Right cardiac atrium (tissue), 5 donors: ENCODE measurements around the gene TECPR2. TPM values are rescaled to one million over a fixed set of nuclear protein-coding genes. Genes with fewer than 3 reads are reported as not detected.
A peak's percentile ranks its signal among the peaks of the same experiment; 100 is the strongest.

Experiments
- ATAC-seq, 2 donors: fragments of 200-7000 bp; cut with Tn5 transposase; one replicate each; pipeline versions ENCODE4 v1.8.0 to v1.9.1; 2020; ENCODE audit warnings: moderate library complexity in 2 of 2, mild to moderate bottlenecking in 1 of 2
- DNase-seq, 3 donors: peaks; one replicate each; pipeline ENCODE4 v3.0.0-alpha.2; 2020
- H3K27ac ChIP-seq: one replicate; pipeline ENCODE4 v1.5.1; 2013; ENCODE audit warnings: mild to moderate bottlenecking, low read length, control low read depth, moderate library complexity
- H3K27me3 ChIP-seq: one replicate; pipeline ENCODE4 v1.6.1; 2013; ENCODE audit not compliant: control insufficient read depth, insufficient read depth
- H3K4me1 ChIP-seq: one replicate; pipeline ENCODE4 v1.6.1; 2013; ENCODE audit warnings: low read length; ENCODE audit not compliant: control insufficient read depth, insufficient read depth
- H3K4me3 ChIP-seq: one replicate; pipeline ENCODE4 v1.5.1; 2013; ENCODE audit warnings: low read length, control low read depth
- H3K9me3 ChIP-seq: one replicate; pipeline ENCODE4 v1.6.1; 2013; ENCODE audit warnings: low read length; ENCODE audit not compliant: control insufficient read depth
- WGBS: extraction: QIAGEN DNeasy Blood & Tissue Kit; methylation state at CpG from one replicate; pipeline ENCODE4 v1.1.7; 2013; 5-methylcytosine and 5-hydroxymethylcytosine counted together
- intact Hi-C, 4 donors: fragments of 100-400 bp; cut with DNase I; formaldehyde crosslinking; loops; one replicate each; pipeline versions ENCODE4 v1.11.0 to v1.14.0; 2022 to 2023
- polyA plus RNA-seq: library from polyadenylated mRNA; stranded (reverse); fragments of 200-250 nt; gene quantifications from one replicate; pipeline ENCODE4 v1.2.3, GENCODE V29; 2013
- total RNA-seq, 4 donors: library from RNA; stranded (reverse); fragmentation: NEBNext Ultra II Directional; extraction: Animal tissue kit (Norgen Biotek cat#: 25700); gene quantifications; one replicate each; pipeline ENCODE4 v1.2.1, GENCODE V29; 2021
- donor health status: healthy with polysubstance abuse.
- donor health status: DM: no; HTN: yes; CAD: no.
- donor health status: DM: no; HTN: no; CAD: no.
- donor health status: DM: no; HTN: yes; CAD: no; lungs with severe emphysema.
- donor health status: DM: yes; HTN: yes; CAD: no.

The TECPR2 gene
- total and polyA plus RNA-seq, 5 donors: 10.1 to 32.0 (median 23.5) TPM

DNA sequence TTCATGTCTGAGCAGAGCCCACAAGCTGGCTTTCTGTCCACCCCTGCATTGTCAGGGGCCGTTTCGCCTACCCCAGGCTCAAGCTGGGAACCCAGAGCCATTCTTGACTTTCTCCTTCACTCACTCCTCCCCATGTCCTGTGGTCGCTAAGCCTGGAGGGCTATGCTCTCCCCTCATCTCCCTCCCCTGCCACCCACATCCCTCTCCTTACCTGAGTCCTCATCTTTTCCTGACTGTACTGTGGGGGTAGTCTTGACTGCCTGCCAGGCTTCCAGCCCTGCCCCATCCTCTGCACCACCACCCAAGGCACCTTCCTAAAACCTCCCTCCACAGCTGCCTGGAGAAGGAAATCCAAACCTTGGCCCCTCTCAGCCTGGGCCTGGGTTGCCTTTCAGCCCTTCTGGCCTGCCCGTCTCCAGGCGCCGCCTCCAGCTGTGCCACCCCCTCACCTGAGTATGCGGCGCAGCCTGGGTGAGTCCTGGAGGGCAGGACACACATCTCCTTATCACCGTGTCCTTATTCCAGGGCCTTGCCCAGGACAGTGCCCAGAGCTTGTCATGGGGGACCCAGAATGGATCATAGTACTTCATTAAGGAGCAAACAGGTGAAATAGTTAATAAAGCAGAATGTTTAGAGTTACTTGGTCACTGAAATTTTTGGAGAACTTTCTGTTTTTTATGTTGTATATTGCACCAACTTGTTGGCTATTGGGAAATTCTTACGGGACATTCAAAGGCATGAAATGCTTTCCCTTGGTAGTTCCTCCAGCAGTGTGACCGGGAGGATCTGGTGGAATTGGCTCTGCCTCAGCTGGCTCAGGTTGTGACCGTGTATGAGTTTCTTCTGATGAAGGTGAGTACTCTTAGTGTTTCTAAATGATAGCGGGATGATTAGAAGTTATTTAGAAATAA lies 28.7 kb upstream of the TECPR2 start:
- intact Hi-C loops: no loop called here
- ATAC-seq: peak in 1 of 2 donors; percentile 22
- H3K9me3 ChIP-seq: no peaks in the 10 kb centered on the region
- WGBS: 91% methylated on average over 13 of the region's 13 CpGs
- H3K27me3 ChIP-seq: no peaks in the 10 kb centered on the region
- no peak overlapping the region for H3K4me3 ChIP-seq
- H3K4me1 ChIP-seq: no peaks in the 10 kb centered on the region
- H3K27ac ChIP-seq: no peak overlapping the region
- DNase-seq: peak in 2 of 3 donors; percentile 39 to 42

DNA sequence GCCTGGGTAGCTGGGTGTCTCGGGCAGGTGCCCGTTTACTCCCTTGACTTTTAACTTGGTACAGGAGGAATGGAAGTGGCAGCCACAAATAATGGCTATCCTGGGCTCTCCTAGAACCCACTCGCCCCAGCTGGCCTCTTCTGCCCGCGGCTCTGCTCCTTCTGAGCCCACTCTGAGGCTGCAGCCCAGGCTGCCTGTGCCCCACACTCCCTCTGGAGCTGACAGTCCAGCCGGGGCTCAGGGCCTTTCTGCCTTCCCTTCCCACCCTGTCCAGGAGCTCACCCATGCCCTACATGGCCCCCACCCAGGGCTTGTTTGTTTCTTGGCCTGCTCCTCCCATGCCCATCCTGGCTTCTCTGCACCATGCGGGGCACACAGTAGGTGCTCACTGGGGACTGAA lies 27.6 kb upstream of the TECPR2 start:
- peak in 1 of 2 donors; percentile 52 for ATAC-seq
- Histone ChIP-seq H3K27ac (no peak overlapping the region), H3K27me3 (no peaks in the 10 kb centered on the region), H3K4me3 (no peak overlapping the region), H3K9me3 (no peaks in the 10 kb centered on the region), H3K4me1 (no peaks in the 10 kb centered on the region)
- 94% methylated on average over 7 of the region's 7 CpGs for WGBS
- intact Hi-C loops: no loop called here
- DNase-seq: peak in 1 of 3 donors; percentile 22

DNA sequence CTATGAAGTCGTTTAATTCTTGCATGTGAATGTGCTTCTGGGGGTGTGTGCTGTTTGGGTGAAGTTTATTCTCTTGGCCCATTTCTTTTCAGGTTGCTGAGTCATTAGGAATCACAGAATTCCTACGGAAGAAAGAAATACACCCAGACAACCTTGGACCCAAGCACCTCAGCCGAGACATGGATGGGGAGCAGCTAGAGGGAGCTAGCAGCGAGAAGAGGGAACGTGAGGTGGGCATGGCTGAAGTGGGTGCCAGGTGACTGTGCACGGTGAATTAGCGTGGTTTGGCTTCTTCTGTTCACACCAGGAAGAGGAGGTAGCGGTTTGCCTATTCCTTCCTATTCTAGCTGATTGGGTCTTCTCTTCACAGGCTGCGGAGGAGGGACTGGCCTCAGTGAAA lies 24.0 kb upstream of the TECPR2 start:
- WGBS: 91% methylated on average over 9 of the region's 9 CpGs
- no peak overlapping the region for H3K4me3 ChIP-seq
- ATAC-seq (no peak), DNase-seq (no peak)
- H3K4me1 ChIP-seq: no peaks in the 10 kb centered on the region
- no peaks in the 10 kb centered on the region for H3K9me3 ChIP-seq
- no peak overlapping the region for H3K27ac ChIP-seq
- intact Hi-C loops: no loop called here
- H3K27me3 ChIP-seq: no peaks in the 10 kb centered on the region

DNA sequence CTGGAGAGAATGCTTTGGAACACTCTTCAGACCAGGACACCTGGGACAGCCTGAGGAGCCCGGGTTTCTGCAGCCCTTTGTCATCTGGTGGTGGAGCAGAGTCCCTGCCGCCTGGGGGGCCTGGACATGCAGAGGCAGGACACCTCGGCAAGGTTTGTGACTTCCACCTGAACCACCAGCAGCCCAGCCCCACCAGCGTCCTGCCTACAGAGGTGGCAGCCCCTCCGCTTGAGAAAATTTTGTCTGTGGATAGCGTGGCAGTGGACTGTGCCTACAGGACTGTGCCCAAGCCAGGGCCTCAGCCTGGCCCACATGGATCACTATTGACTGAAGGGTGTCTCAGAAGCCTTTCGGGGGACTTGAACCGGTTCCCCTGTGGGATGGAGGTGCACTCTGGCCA lies 21.2 kb upstream of the TECPR2 start:
- 91% methylated on average over 8 of the region's 8 CpGs for WGBS
- intact Hi-C loops: no loop called here

DNA sequence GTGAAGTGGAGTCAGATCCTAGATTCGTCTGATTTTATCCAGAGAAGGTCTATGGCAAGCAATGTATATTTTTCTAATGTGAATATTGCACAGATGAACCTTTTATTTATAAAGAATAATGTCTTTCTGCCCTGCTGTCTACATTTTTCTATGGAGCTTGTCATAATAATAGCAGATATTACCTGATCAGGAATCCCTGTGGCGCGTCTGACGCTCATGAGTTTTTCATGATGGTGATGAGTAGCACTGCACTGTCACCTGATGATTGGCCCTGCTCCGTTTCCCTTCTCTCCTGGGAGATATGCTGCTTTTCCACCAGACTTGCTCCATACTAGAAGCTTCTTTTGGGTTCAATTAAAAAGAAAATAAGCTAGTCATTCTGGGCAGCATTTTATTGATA lies 20.5 kb upstream of the TECPR2 start:
- no peak for ATAC-seq
- H3K27me3 ChIP-seq: no peaks in the 10 kb centered on the region
- H3K4me3 ChIP-seq: no peak overlapping the region
- H3K4me1 ChIP-seq: no peaks in the 10 kb centered on the region
- 85% methylated on average over 5 of the region's 5 CpGs for WGBS
- H3K27ac ChIP-seq: no peak overlapping the region
- no peak for DNase-seq
- no peaks in the 10 kb centered on the region for H3K9me3 ChIP-seq
- intact Hi-C loops: no loop called here

More for the DNA sequence above, 21.2 kb upstream of the TECPR2 start:
- H3K9me3 ChIP-seq: no peaks in the 10 kb centered on the region
- no peaks in the 10 kb centered on the region for H3K27me3 ChIP-seq
- no peaks in the 10 kb centered on the region for H3K4me1 ChIP-seq
- H3K4me3 ChIP-seq: no peak overlapping the region
- ATAC-seq: no peak
- H3K27ac ChIP-seq: no peak overlapping the region
- DNase-seq: no peak

DNA sequence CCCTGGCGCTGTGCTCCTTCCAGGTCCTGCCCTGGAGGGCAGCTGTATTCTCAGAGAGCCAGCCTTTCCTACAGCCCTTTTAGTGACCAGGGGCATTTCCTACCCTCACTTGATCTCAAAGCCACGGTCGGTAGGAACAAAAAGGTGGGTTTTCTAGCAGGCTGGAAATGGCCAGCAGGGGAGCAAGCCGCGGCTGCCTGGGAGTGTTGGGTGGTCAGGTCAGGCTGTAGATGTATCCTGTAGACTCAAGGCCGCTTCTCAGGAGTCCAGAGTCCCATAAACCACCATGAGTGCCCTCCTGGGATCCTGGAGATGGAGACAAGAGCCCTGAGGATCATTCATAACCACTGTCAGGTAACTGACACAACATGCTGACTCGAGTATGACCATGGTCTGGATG lies 18.7 kb upstream of the TECPR2 start:
- Histone ChIP-seq H3K27ac (no peak overlapping the region), H3K4me3 (no peak overlapping the region), H3K4me1 (no peaks in the 10 kb centered on the region), H3K9me3 (no peaks in the 10 kb centered on the region), H3K27me3 (no peaks in the 10 kb centered on the region)
- intact Hi-C loops: no loop called here
- ATAC-seq (no peak), DNase-seq (no peak)
- 86% methylated on average over 7 of the region's 7 CpGs for WGBS

DNA sequence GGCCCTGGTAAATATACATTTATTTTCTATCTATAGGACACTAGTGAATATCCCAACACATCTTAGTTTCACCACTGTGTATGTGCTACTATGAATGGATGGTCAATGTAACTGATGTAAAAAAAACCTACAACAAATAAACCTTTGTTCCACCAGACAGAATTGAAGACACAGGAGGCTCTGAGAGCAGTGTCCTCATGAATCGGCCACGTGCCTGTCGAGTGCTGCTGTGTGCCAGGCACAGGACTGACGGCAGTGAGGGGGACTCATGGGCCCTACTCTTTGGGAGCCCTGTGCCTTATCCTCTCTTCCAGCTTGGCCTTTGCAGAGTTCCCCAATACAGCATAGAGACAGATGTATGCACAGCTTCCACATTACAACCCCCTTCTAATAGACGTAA lies 18.3 kb upstream of the TECPR2 start:
- Histone ChIP-seq H3K4me3 (no peak overlapping the region), H3K4me1 (no peaks in the 10 kb centered on the region), H3K27me3 (no peaks in the 10 kb centered on the region), H3K27ac (no peak overlapping the region), H3K9me3 (no peaks in the 10 kb centered on the region)
- DNase-seq (no peak), ATAC-seq (no peak)
- WGBS: 86% methylated on average over 5 of the region's 5 CpGs
- intact Hi-C loops: no loop called here

DNA sequence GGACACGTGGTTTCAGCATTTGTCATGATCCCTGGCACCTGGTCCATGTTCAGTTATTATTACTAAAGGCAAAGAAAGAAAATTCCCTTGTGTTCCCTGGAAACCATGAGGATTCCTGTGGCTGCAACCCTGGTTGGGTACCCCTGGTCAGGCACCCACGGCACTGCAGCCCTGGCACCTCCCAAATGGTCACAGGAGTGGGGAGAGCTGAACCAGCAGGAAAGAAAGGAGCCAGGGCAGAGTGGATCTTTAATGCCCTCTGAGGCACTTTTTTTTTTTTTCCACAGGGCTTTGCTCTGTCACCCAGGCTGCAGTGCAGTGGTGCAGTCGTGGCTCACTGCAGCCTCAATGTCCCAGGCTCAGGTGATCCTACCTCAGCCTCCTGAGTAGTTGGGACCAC lies 17.5 kb upstream of the TECPR2 start:
- ATAC-seq (no peak), DNase-seq (no peak)
- Histone ChIP-seq H3K9me3 (no peaks in the 10 kb centered on the region), H3K4me3 (no peak overlapping the region), H3K4me1 (no peaks in the 10 kb centered on the region), H3K27ac (no peak overlapping the region), H3K27me3 (no peaks in the 10 kb centered on the region)
- intact Hi-C loops: no loop called here
- WGBS: 81% methylated on average over 3 of the region's 3 CpGs

DNA sequence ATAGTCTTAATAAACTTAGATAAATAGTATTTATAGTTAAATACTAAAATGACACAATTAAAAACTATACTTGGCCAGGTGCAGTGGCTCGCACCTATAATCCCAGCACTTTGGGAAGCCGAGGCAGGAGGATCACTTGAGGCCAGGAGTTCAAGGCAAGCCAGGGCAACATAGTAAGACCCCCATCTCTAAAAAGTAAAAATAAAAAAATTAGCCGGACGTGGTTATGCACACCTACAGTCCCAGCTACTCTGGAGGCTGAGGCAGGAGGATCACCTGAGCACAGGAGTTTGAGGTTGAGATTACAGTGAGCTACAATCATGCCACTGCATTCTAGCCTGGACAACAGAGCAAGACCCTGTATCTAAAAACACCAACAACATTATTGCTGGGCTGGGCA lies 16.1 kb upstream of the TECPR2 start:
- H3K27ac ChIP-seq: no peak overlapping the region
- intact Hi-C loops: no loop called here
- DNase-seq: no peak
- no peaks in the 10 kb centered on the region for H3K27me3 ChIP-seq
- ATAC-seq: no peak
- H3K4me3 ChIP-seq: no peak overlapping the region
- no peaks in the 10 kb centered on the region for H3K4me1 ChIP-seq
- 92% methylated on average over 4 of the region's 4 CpGs for WGBS
- H3K9me3 ChIP-seq: no peaks in the 10 kb centered on the region

DNA sequence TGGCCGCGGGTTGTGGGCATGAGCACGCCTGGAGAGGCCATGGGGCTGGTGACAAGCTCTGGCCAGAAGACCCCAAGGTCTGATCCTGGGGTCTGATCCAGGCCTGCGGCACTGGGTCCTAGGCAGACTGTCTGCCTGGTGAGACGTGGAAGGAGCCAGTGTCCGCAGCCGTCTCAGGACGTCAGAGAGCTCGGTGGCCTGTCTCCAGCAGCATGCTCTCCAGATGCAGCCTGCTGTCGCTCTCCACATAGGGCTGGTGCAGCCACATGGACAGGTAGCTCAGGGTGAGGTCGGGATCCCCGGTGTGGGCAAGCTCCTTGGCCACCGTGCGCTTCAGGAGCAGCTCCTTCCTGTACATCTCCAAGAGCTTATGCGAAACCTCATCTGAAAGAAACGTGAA lies 14.4 kb upstream of the TECPR2 start:
- Histone ChIP-seq H3K4me1 (no peaks in the 10 kb centered on the region), H3K9me3 (no peaks in the 10 kb centered on the region), H3K4me3 (no peak overlapping the region), H3K27me3 (no peaks in the 10 kb centered on the region), H3K27ac (no peak overlapping the region)
- ATAC-seq: no peak
- WGBS: 88% methylated on average over 16 of the region's 16 CpGs
- DNase-seq: no peak
- intact Hi-C loops: no loop called here

DNA sequence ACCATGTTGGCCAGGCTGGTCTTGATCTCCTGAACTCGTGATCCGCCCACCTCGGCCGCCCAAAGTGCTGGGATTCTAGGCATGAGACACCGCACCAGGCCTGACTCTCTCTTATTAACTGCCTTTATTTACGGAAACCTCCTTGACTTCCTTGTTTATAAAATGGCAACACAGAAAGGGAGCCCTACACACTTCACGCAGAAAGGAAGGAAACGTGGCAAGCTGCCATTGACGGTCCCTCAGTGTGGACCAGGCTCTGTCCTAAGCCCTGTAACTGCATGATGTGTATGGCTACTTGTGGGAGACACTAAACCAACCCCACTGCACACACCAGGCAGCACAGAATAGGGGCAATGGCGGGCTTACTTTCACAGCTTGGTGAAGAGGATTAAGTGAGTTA lies 11.7 kb upstream of the TECPR2 start:
- intact Hi-C loops: no loop called here
- 66% methylated on average over 10 of the region's 10 CpGs for WGBS
- H3K4me1 ChIP-seq: no peaks in the 10 kb centered on the region
- ATAC-seq (peak; percentile 67 to 90), DNase-seq (peak; percentile 53 to 76 (median 73))
- no peaks in the 10 kb centered on the region for H3K9me3 ChIP-seq
- H3K4me3 ChIP-seq: no peak overlapping the region
- H3K27ac ChIP-seq: peak overlapping the region; percentile 46
- H3K27me3 ChIP-seq: no peaks in the 10 kb centered on the region
